HG03558 (cell line): ENCODE measurements around the gene PES1.
"Not testable (repeated sequence)": the region's sequence is repeated elsewhere in the genome, so short reads cannot be mapped to it uniquely, and the experiment has no call there.

Experiments used
- ATAC-seq: cut with Tn5 transposase; IDR thresholded peaks from one replicate; pipeline ENCODE4 v1.9.1; 2021; ENCODE audit warnings: moderate number of reproducible peaks; ENCODE audit not compliant: unreplicated experiment; ENCODE audit errors: extremely low read depth

PES1 gene

GRCh38 chr22:30578481-30578880 lies 13.2 kb downstream of the PES1 start:
- no peak for ATAC-seq

- no peak for ATAC-seq
These were observed 15.9 kb downstream of the PES1 start for GRCh38 chr22:30575859-30576258.

DNA sequence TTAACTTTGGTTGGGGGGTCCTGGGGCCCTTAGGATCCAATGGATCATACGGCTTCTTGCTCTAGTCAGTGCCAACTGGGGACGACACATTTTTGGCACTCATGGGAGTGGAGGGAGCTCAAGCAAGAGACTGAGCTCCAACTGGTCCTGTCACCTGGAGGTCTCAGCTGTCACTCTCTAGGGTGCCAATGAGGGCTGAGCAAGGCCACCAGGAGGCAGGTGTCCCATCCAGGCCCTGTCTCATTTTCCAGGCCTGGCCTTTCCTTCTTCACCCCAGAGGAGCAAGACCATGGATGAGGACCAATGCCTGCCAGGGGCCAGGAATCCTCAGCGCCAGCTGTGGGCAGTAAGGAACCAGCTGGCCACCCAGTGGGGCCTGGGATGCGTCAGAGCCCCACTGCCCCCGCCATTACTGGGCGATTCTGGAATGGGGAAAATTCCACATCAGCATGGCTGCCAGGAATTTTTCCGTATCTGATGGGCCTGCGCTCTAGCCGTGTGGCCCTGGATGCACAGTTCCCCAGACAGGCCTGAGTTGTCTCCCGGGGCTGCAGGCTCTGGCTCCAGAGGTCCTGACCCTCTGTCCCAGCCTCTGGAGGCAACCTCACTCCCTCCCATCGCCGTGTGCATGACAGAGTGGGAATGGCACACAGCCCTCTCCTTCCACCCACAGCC lies 16.6 kb downstream of the PES1 start:
- ATAC-seq: no peak

- no peak for ATAC-seq
These were observed 17.4 kb downstream of the PES1 start, which contains the start of gene GAL3ST1 for GRCh38 chr22:30574095-30574981. TSS of gene GAL3ST1 (minus strand) at chr22:30574665. CDS start at chr22:30557392, 17,273 bp downstream.

- ATAC-seq: no peak
These were observed 18.1 kb downstream of the PES1 start for GRCh38 chr22:30573594-30574094.

GRCh38 chr22:30572840-30573593 lies 18.7 kb downstream of the PES1 start:
- ATAC-seq: no peak

DNA sequence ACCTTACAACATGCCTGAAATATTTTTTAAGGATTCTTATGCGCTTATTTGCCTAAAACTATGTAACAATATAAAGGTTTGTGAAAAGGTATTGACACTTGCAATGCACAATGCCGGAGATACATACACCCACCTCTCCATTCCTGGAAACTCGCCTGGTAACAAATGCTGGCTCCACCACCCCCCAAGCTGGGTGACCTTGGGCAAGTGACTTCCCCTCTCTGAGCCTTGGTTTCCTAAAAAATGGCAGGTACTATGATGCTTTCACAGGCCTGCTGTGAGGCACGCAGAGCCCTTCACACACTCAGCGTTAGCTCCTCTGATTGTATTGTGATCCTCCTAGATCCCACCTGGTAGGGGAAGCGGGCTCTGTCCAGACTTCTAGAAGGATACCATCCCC lies 19.5 kb downstream of the PES1 start:
- no peak for ATAC-seq

GRCh38 chr22:30569674-30570202 lies 22.0 kb downstream of the PES1 start:
- ATAC-seq: no peak

- ATAC-seq: no peak
These were observed 23.4 kb downstream of the PES1 start for GRCh38 chr22:30568137-30568805.

- ATAC-seq: not testable (repeated sequence)
These were observed 24.4 kb downstream of the PES1 start for GRCh38 chr22:30567277-30567676.

DNA sequence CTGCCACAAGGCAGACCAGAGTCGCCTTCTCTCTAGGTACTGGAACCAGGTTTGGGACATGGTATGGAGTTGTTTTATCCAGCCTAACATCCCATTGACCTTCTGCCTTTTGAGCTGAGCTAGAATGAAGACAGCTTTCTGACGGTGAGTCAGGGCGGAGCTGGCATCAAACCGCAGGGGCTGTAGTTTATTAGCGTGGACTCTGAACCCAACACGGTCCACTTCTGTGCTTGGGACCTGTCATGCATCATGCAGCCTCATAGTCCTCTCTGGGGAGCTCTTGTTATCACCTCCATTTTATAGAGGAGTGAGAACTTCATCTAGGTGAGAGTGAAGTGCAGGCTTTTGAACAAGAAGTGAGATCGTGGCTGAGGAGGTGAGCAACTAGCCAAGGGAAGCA lies 25.6 kb downstream of the PES1 start:
- ATAC-seq: no peak

GRCh38 chr22:30565341-30565740 lies 26.4 kb downstream of the PES1 start:
- no peak for ATAC-seq

GRCh38 chr22:30564761-30565119 lies 27.0 kb downstream of the PES1 start:
- no peak for ATAC-seq

DNA sequence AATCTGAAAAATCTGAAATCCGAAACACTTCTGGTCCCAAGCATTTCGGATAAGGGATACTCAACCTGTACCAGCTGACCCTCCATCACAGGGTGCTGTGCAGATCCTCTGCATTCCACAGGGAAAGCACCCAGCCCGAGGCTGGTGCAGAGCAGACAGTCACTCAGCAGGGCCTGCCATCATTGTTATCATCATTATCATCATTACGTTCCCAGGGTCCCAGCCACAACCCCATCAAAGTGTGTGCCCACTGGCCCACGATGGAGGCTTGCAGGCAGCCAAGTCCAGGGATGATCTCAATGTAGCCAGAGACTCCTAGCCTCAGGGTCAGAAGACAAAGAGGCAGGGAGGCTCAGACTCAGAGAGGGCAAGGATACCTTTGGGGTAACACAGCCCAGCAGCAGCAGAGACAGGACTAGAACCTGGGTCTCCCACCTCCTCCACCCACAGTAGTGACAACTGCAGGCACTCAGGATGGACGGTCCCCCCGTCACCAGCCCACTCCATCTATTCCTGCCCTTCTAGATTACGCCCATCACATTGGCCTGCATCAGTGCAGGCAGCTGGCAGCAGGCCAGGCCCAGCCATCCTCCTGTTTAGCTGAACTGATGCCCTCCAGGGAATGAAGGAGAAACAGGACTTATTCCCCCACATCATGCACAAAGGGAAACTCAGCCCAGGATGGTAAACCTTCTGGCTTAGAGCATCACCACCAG lies 27.5 kb downstream of the PES1 start:
- ATAC-seq: no peak

- no peak for ATAC-seq
These were observed 29.3 kb downstream of the PES1 start for GRCh38 chr22:30562366-30562765.

GRCh38 chr22:30561402-30562189 lies 30.1 kb downstream of the PES1 start:
- no peak for ATAC-seq

DNA sequence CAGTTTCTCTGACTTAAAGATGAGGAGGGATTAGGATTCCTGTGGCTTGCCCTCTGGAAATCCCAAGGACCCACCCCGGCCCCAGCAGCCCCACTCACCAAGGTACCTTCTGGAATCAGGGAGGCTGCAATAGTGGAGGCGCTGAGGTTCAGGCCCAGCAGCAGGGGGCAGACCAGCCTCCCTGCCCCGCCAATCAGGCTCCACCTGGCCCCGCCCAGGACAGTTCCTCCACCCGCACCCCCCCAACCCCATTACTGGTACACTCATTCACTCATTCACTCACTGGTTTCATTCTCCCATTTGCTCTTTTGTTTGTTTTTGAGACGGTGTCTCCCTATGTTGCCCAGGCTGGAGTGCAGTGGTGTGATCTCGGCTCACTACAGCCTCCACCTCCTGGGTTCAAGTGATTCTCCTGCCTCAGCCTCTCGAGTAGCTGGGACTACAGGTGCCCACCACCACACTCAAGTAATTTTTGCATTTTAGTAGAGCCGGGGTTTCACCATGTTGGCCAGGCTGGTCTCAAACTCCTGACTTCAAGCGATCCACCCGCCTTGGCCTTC lies 31.0 kb downstream of the PES1 start:
- ATAC-seq: not testable (repeated sequence)

DNA sequence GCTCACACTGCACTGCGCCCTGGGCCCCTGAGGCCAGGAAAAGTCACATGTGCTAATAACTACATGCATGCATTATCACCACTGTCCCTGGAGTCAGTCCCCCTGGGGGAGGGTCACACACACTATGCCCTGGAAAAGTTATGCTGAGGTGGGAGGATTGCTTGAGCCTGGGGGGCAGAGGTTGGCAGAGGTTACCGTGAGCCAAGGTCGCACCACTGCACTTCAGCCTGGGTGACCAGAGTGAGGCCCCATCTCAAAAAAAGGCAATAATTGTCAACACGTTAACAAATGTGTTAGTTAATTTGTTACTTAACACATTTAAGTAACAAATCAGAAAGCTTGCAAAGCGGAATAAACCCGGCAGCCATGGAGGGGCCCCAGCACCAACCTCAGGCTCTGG lies 31.8 kb downstream of the PES1 start:
- no peak for ATAC-seq
